Measurements from ENCODE around the gene RABL6.
"Not testable (repeated sequence)": the region's sequence is repeated elsewhere in the genome, so short reads cannot be mapped to it uniquely, and the experiment has no call there.

The RABL6 gene

DNA sequence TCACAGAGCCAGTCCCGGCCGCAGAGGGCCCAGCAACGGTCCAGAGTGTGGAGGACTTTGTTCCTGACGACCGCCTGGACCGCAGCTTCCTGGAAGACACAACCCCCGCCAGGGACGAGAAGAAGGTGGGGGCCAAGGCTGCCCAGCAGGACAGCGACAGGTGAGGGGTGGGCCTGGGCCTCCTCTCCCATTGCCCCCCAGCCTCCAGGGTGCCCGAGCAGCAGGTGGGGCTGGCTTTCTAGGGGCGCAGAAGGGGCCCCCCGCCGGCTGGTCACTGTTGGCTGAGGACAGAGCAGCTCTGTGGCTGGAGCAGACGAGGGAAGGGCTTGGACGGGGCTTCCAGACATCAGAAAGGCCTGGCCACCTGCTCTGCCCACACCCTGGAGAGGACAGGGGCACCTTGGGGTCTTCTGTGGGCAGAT is 30.1 kb downstream of the RABL6 start:
- DNase-seq = not testable (repeated sequence)

DNA sequence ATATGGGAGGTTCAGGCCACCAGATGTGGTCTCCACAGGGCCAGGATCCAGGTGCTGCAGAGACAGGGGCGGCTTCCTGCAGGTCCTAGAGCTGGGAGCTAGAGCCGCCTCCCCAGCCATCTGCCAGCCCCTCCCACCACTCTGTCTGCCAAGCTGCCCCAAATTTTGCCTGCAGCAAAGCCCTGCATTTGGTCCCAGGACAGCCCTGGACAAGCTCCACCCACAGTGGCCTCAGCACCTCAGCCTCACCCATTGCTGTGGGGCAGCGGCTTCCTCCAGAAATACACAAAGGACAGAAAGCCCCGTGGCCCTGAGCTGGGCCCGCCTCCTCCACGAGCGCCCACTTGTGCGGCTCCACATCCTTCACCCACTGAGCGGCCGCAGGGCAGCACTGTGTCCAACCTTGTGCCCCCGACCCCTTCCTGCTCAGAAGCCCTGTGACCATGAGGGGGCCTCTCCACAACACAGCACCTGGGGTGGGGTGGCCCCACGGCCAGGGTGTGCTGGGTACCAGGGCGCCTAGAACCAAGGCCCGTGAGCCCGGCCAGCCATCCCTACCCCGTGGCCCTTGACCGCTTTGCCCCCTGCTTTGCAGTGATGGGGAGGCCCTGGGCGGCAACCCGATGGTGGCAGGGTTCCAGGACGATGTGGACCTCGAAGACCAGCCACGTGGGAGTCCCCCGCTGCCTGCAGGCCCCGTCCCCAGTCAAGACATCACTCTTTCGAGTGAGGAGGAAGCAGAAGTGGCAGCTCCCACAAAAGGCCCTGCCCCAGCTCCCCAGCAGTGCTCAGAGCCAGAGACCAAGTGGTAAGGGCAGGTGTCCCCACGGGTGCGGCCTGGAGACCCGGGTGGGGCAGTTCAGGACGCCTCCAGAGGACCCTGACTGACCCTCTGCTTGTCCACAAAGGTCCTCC is 30.8 kb downstream of the RABL6 start:
- DNase-seq = no peak

DNA sequence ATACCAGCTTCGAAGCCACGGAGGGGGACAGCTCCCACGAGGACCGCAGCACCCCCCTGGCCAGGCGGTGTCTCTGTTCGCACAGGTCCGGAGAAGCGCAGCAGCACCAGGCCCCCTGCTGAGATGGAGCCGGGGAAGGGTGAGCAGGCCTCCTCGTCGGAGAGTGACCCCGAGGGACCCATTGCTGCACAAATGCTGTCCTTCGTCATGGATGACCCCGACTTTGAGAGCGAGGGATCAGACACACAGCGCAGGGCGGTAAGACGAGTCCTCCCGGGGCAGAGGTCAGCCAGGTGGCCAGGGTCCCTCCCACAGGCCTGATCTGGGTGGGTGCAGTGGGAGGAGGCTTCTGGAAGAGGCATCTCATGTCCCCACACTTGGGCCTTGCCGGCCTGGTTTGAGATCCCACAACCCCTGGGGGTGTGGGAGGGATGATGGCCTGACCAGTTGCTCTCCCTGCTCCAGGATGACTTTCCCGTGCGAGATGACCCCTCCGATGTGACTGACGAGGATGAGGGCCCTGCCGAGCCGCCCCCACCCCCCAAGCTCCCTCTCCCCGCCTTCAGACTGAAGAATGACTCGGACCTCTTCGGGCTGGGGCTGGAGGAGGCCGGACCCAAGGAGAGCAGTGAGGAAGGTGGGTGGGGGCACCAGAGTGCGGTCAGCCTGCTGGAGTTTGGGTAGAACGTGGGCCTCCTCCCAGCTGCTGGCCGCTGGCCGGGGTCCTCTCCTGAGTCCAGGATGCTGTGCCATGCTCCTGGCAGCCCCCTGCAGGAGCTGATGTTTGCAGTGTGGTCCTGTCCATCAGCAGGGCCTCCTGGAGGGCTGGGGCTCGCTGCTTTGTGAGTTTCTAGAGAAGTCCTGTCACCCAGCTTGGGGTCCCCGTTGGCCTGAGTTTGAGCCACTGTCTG is 31.7 kb downstream of the RABL6 start:
- DNase-seq = no peak

DNA sequence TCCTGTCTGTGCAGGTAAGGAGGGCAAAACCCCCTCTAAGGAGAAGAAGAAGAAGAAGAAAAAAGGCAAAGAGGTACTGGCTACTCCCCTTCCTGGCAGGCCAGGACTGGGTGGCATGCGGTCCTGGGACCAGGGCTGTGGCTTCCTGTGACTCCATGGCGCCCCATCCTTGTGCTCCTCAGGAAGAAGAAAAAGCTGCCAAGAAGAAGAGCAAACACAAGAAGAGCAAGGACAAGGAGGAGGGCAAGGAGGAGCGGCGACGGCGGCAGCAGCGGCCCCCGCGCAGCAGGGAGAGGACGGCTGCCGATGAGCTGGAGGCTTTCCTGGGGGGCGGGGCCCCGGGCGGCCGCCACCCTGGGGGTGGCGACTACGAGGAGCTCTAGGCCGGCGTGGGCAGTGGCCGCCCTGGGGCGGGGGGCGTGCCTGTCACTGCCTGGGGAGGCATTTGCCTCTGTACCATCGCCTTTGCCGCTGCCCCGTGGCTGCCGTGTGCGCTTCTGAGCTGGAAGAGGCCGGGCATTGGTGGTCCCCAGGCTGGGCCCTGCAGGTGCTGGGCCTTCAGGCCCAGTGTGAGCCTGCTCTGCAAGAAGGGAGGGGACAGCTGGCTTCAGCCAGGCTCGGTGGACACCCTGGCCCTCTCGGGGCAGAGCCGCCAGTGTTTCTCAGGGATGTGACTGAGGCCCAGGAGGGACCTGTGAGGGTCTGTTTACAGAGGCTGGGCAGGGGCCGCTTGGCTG is 32.6 kb downstream of the RABL6 start:
- no peak for DNase-seq

DNA sequence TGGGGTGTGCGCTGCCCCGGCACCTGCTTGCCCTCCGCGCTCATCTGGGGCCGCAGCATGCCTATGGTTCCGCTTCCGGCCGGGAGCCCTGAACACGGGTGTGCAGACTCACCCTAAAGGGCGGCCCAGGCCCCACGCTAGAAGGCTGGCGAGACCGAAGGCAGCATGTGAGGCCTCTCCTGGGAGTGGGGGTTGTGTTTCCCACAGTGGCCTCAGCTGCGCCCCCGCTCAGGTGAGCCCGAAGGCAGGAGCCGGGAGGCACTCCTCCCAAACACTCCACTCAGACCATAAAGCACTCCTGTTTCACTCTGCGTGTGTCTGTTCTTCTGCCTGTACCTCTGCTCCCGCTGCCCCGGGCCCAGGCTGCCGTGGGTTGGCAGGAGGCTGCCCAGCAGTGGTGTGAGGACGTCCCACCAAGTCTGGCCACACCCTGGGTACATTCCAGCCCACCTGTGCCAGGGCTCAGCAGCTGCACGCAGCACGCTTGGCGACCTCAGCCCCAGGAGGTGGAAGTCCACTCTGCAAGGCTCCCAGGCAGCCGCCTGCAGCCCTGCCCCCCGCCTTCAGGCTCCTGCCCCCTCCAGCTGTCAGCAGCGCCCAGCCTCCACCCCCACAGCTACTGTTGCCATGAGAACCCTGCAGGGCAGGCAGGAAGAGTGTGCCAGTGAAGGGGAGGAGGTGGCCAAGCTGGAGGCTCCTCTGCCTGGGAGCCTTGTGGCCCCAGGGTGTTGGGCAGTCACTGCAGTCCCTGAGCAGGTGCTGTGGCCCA is 33.3 kb downstream of the RABL6 start:
- DNase-seq = no peak

DNA sequence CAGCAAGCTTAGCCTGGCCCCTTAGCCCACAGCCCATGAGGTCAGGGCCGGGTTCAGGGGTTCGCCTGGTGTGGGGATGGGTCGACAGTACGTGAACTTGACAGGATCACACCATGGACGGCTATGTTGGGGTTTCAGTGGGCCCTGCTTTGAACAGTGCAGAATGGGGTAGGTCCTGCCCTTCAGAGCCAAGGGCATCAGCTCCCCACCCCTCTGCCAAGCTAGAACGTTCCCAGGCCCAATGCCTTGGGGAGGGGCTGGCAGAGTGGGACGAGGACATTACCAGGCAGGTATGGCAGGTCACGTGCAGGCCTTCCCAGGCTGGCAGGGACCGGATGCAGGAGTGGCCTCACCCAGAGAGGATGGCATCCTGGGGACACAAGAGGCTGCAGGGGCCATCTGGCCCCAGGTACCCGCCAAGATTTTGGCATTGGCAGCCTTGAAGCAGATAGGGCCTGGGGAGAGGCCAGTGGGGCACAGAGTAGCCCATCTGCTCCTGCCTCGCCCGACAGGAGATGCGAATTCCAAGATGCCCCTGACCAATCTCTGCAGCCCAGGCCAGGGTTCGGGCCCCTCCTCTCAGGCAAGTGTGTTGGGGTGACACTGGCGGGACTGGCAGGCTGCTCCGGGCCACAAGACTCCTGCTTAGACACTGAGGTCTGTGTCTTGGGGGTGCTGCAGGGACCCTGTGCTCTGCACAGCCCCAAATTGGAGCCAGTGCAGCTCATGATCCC is 34.1 kb downstream of the RABL6 start:
- not testable (repeated sequence) for DNase-seq

DNA sequence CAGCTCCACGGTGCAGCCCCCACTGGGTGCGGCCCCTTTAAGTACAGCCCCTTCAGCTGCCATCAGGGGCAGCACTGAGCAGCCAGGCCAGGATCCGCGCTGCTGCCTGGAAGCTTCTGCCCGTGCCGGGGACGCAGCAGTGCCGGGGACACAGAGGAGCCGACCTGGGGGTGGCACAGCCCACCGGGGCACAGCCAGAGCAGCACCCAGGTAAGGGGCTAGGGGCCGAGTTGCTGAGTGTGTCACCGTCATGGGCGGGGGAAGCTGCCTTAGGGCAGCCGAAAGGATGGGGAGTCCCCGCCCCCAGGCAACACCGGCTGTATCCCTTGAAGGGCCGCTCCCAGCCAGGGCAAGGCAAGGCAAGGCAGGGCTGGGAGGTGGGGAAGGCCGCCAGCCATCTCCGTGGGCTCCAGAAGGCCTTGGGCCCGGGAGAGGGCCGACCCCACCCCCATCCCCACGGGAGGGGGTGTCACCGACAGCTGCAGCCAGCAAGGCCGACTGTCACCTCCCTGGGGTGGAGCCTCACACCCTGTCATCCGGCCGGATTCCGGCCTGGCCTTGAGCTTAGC is 34.7 kb downstream of the RABL6 start, which contains the start of gene AJM1:
Gene AJM1, plus strand, starts transcription at position 99 of the 569 bp plus-strand sequence. CDS start 1,937 bp downstream, outside the sequence.
- peak; percentile 76 for DNase-seq

DNA sequence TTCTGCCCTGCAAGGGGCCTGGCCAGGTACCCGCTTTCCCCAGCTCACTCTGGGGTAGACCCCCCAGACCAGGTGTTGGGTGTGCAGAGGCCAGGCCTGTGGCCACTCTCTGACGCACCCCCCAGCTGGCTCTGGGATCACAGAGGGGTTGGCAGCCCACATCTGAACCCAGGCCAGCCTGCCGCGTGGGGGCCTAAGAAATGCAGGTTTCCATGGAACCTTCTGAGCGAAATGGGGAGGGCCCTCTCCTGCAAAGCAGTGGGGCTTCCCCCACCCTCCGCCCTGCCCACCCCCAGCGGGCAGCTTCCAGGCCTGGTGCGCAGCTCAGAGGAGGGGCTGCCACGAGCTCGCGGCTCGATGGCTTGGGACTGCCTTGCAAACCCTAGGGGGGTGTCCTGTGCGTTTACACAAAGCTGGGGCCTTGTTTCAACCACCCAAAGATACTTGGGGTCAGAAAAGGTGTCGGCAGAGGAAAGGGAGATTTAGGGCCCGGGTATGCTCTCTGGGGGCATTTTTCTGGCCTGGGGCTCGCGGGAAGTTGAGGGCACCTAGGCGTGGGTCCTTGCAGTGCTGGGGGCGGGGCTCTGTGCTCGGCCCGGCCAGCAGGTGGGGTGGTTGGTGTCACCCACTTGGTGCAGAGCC is 35.5 kb downstream of the RABL6 start:
- DNase-seq = not testable (repeated sequence)

DNA sequence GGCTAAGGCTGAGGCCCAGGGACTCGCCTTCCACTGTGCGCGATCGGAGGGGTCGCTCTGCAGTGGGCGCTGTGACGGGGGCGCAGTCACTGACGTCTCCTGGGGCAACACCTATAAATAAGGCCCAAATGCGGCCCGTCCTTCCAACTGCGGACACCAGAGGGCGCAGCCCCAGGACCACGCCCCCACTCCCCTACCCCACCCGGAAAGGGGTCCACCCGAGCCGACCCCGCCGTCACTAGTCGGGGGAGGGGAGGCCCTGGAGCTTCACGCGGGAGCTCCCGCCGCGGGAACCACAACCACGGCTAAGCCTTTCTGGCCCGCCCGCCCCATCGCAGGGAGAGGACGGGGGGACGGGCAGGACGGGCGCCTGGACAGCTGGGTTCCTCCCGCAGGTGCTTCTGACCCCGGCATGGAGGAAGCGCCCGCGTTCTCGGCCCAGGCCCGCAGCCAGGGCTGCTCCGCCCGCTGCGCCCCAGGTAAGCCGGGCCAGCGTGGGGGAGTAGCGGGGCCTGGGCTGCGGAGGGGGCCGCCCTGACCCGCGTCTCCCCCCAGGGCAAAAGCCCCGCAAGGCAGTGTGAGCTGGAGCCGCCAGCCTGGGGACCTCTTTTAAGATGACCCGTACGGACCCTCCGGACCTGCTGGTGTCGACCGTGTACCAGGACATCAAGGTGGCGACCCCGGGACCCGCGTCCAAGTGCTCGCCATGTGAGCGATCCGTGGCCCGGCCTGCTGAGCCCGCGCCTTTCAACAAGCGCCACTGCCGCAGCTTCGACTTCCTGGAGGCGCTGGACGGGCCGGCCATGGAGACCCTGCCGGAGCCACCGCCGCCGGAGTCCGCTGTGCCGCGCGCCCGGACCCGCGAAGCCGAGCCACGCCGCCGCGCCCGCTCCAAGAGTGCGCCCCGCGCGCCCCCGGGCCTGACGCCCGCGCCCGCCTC is 36.3 kb downstream of the RABL6 start:
- peak; percentile 34 for DNase-seq

DNA sequence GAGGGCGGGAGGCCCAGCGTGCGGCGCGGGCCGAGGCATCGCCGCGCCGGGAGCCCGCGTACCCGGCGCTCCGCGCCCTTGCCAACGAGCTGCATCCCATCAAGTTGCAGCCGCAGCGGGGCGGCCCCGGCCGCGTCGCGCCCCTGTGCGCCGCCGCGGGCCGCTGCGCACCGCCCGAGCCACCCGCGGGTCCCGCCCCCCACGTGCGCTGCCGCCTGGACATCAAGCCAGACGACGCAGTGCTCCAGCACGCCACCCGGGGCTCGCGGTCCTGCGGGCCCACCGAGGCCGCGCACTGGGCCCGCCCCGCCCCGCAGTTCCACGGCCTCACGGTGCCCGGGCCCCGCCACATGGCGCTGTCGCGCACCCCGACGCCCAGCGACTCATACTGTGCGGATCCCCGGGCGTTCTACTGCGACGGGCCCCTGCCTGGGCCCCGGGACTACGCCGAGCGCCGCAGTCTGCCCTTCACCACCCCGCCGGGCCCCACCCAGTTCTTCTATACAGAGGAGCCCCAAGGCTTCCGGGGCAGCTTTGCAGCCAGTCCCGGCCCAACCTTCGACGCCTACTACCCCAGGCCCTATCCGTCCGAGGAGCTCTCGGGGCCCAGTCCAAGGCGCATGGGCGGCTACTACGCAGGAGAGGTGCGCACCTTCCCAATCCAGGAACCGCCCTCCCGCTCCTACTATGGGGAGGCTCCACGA is 37.2 kb downstream of the RABL6 start:
- DNase-seq = no peak

DNA sequence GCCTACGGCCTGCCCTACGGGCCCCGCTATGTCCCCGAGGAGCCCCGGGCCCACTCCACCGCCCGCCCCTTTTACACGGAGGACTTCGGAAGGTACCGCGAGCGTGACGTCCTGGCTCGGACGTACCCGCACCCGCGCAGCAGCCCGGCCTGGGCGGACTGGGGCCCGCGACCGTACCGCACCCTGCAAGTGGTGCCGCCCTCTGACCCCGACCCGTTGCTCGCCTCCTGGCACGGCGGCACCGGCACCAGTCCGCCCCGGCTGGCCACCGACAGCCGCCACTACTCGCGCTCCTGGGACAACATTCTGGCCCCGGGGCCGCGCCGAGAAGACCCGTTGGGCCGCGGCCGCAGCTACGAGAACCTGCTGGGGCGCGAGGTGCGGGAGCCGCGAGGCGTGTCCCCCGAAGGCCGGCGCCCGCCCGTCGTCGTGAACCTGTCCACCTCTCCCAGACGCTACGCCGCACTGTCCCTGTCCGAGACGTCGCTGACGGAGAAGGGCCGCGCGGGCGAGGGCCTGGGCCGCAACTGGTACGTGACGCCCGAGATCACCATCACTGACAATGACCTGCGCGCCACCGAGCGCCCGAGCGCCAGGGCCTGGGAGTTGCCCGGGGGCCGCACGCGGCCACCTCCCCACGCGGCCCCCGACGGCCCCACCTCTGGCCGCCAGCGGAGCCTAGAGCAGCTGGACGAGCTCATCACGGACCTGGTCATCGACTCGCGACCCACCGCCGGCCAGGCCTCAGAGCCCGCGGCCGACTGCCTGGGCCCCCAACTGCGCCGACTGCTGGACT is 37.9 kb downstream of the RABL6 start:
- DNase-seq = no peak

DNA sequence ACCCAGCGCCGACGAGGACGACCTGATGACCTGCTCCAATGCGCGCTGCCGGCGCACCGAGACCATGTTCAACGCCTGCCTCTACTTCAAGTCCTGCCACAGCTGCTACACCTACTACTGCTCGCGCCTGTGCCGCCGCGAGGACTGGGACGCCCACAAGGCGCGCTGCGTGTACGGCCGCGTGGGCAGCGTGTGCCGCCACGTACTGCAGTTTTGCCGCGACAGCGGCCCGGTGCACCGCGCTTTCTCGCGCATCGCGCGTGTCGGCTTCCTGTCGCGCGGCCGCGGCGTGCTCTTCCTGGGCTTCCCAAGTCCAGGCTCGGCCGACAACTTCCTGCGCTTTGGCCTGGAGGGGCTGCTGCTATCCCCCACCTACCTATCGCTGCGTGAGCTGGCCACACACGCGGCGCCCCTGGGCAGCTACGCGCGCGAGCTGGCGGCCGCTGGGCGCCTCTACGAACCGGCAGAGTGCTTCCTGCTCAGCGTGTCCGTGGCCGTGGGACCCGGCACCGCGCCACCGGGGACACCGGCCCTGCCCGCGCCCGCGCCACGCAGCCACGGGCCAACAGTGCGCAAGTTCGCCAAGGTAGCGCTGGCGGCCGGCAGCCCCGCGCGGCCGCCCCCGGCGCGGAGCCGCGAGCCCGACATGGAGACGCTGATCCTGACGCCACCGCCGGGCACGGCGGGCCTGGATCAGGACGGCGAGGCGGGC is 38.8 kb downstream of the RABL6 start:
- no peak for DNase-seq

DNA sequence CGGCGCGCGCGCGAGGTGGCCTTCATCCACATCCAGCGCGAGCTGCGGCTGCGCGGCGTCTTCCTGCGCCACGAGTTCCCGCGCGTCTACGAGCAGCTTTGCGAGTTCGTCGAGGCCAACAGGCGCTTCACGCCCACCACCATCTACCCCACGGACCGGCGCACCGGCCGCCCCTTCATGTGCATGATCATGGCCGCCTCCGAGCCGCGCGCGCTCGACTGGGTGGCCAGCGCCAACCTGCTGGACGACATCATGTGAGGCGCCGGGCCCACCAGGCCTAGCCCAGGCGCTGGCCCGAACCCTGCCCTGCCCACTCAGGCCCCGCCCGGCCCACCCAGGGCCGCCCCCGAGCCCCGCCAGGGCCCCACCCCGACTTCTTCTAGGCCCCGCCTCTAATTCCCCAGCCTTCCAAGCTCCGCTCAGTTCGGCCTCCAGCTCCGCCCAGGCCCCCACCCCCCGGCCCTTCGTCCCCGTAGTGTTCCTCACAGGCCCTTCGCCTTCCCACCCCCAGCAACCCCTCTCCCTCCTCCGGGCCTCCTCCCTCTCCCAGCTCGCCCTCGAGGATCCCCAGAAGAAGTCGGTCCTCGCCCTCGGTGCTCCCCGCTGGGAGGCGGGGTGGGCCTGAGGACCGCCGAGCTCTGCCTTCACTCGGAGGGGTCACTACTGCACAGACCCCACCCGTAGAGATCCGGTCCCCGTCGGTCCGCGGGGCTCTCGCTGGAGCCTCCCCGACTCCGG is 39.5 kb downstream of the RABL6 start:
- no peak for DNase-seq

DNA sequence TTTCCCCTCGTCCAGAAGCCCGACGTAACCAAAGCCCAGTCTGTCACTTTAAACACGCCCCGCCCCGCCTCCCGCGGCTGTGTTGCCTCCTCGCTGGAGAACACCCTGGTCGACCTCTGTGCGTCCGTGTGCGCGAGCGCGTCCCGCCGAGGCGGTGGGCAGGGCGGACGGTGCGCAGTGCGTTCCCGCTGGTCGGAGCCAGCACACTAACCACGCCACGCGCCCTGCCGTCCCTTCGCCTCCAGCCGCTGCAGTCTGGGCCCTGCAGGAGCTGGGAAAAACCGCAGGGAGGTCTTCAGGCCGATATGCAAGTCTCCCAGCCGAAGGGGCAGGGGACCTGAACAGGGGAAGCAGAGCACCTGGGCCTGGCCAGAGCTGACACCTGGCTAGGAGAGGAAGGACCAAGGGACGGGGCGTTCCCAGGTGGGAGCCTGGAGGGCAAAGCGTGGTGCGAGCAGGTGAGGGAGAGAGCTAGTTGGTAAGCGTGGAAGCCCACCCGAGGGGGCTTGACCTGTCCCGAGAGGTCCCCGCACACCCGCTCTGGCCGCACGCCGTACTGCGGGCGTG is 40.2 kb downstream of the RABL6 start:
- peak; percentile 78 for DNase-seq

DNA sequence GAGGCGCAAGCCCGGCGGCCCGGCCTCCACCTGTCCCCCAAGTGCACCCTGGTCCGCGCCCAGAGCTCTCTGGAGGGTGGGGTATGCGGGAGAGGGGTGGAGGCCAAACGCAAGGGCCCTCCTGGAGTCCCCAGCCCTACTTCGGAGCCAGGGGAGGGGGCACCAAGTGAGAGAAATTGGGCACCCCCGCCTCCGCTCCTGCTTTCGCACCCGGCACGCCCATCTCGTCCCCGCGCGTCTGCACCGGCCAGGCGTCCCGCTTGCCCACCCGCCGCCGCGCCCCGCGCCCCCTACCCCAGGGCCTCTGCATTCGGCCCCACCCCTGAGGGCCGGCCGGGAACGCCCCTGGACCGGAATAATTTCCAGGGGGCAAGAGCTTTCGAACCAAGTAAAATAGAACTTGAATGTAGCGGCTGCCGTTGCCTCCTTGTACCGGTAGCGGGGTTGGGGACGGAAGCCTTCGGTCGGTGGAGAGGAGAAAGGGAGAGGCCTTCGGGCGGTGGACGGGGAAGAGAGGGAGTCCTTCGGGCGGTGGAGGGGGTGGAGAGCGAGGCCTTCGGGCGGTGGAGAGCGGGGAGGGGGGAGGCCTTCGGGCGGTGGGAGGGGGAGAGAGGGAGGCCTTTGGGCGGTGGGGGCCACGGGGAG is 40.8 kb downstream of the RABL6 start:
- DNase-seq = peak; percentile 42
